DND-41 (cell line): ENCODE measurements around the gene OCA2.

ENCODE experiments used
- EZH2 ChIP-seq: IDR thresholded peaks from 3 replicates; pipeline ENCODE4 v1.6.1; 2012; ENCODE audit warnings: borderline replicate concordance, low read depth, mild to moderate bottlenecking, moderate library complexity, low read length, inconsistent platforms; ENCODE audit not compliant: severe bottlenecking
- TF ChIP-seq, protein P1 (sequence below): IDR thresholded peaks from 2 replicates; pipeline ENCODE4 v1.5.1; 2012; ENCODE audit warnings: borderline replicate concordance, low read length, moderate library complexity, mild to moderate bottlenecking; ENCODE audit not compliant: poor library complexity, severe bottlenecking; ENCODE audit errors: extremely low read depth

DNA sequence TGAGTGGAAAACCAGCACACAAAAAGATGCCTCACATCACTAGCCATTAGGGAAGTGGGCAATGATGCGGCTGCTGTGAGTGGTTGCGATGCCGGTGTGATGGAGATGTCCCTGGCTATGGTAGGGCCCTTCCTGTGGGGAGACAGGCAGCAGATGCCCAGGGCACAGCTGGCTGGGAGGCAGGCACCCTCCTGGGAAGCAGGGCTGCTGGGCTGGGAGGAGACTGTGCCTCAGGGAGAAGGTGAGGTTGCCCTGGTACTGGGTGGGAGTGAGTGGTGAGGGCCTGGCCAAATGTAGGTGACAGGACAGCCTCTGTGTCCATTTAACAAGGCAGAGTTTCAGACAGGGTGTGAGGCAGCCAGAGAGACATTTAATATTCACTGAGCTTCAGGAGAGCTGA is 335.6 kb downstream of the OCA2 start:
- no peak for TF ChIP-seq EZH2
- TF ChIP-seq, protein P1, sequence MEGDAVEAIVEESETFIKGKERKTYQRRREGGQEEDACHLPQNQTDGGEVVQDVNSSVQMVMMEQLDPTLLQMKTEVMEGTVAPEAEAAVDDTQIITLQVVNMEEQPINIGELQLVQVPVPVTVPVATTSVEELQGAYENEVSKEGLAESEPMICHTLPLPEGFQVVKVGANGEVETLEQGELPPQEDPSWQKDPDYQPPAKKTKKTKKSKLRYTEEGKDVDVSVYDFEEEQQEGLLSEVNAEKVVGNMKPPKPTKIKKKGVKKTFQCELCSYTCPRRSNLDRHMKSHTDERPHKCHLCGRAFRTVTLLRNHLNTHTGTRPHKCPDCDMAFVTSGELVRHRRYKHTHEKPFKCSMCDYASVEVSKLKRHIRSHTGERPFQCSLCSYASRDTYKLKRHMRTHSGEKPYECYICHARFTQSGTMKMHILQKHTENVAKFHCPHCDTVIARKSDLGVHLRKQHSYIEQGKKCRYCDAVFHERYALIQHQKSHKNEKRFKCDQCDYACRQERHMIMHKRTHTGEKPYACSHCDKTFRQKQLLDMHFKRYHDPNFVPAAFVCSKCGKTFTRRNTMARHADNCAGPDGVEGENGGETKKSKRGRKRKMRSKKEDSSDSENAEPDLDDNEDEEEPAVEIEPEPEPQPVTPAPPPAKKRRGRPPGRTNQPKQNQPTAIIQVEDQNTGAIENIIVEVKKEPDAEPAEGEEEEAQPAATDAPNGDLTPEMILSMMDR = no peak
